ENCODE measurements around the gene CTNNAL1. TPM values are rescaled to one million over a fixed set of nuclear protein-coding genes. Genes with fewer than 3 reads are reported as not detected.

CTNNAL1 gene
- total RNA-seq, 1 donor from 2014 or later, result 13.7 TPM

GRCh38 chr9:108983885-108984284 is 29.4 kb downstream of the CTNNAL1 start:
- Mint-ChIP-seq H3K27me3 (ENCODE audit: unreplicated experiment) (no peaks in the 10 kb centered on the region), H3K4me3 (ENCODE audit: unreplicated experiment) (no peak overlapping the region), H3K36me3 (ENCODE audit: unreplicated experiment) (no peaks in the 10 kb centered on the region), H3K9me3 (ENCODE audit: unreplicated experiment) (no peaks in the 10 kb centered on the region), H3K27ac (ENCODE audit: unreplicated experiment) (no peak overlapping the region), H3K4me1 (ENCODE audit: low read depth, unreplicated experiment) (no peaks in the 10 kb centered on the region)
- no peak for TF ChIP-seq CTCF (IDR thresholded peaks at IDR 0.05; ENCODE audit: partially characterized antibody, unreplicated experiment)
- DNase-seq, result no peak

- Mint-ChIP-seq H3K4me1 (ENCODE audit: low read depth, unreplicated experiment) (no peaks in the 10 kb centered on the region), H3K27ac (ENCODE audit: unreplicated experiment) (no peak overlapping the region), H3K4me3 (ENCODE audit: unreplicated experiment) (no peak overlapping the region), H3K36me3 (ENCODE audit: unreplicated experiment) (no peaks in the 10 kb centered on the region), H3K9me3 (ENCODE audit: unreplicated experiment) (no peaks in the 10 kb centered on the region), H3K27me3 (ENCODE audit: unreplicated experiment) (no peaks in the 10 kb centered on the region)
- no peak for DNase-seq
- TF ChIP-seq CTCF (IDR thresholded peaks at IDR 0.05; ENCODE audit: partially characterized antibody, unreplicated experiment), result no peak
Observed at GRCh38 chr9:108980893-108981292, 32.4 kb downstream of the CTNNAL1 start.

GRCh38 chr9:108978205-108978604 is 35.1 kb downstream of the CTNNAL1 start:
- TF ChIP-seq CTCF (IDR thresholded peaks at IDR 0.05; ENCODE audit: partially characterized antibody, unreplicated experiment), result no peak
- Mint-ChIP-seq H3K4me1 (ENCODE audit: low read depth, unreplicated experiment) (peaks cover 2% of the 10 kb centered on the region), H3K27me3 (ENCODE audit: unreplicated experiment) (no peaks in the 10 kb centered on the region), H3K9me3 (ENCODE audit: unreplicated experiment) (no peaks in the 10 kb centered on the region), H3K4me3 (ENCODE audit: unreplicated experiment) (no peak overlapping the region), H3K36me3 (ENCODE audit: unreplicated experiment) (no peaks in the 10 kb centered on the region), H3K27ac (ENCODE audit: unreplicated experiment) (no peak overlapping the region)
- DNase-seq, result no peak

GRCh38 chr9:108973895-108974294 is 39.4 kb downstream of the CTNNAL1 start:
- TF ChIP-seq CTCF (IDR thresholded peaks at IDR 0.05; ENCODE audit: partially characterized antibody, unreplicated experiment), result no peak
- Mint-ChIP-seq H3K4me1 (ENCODE audit: low read depth, unreplicated experiment) (peaks cover 2% of the 10 kb centered on the region), H3K4me3 (ENCODE audit: unreplicated experiment) (no peak overlapping the region), H3K36me3 (ENCODE audit: unreplicated experiment) (peaks cover 15% of the 10 kb centered on the region), H3K27me3 (ENCODE audit: unreplicated experiment) (no peaks in the 10 kb centered on the region), H3K27ac (ENCODE audit: unreplicated experiment) (no peak overlapping the region), H3K9me3 (ENCODE audit: unreplicated experiment) (peaks cover 3% of the 10 kb centered on the region)
- DNase-seq, result no peak

GRCh38 chr9:108972626-108973209 is 40.6 kb downstream of the CTNNAL1 start:
- DNase-seq, result no peak
- H3K4me1 Mint-ChIP-seq (ENCODE audit: low read depth, unreplicated experiment), result peaks cover 2% of the 10 kb centered on the region
- peaks cover 3% of the 10 kb centered on the region for H3K9me3 Mint-ChIP-seq (ENCODE audit: unreplicated experiment)
- H3K27me3 Mint-ChIP-seq (ENCODE audit: unreplicated experiment), result no peaks in the 10 kb centered on the region
- H3K4me3 Mint-ChIP-seq (ENCODE audit: unreplicated experiment), result no peak overlapping the region
- no peak for TF ChIP-seq CTCF (IDR thresholded peaks at IDR 0.05; ENCODE audit: partially characterized antibody, unreplicated experiment)
- peaks cover 15% of the 10 kb centered on the region for H3K36me3 Mint-ChIP-seq (ENCODE audit: unreplicated experiment)
- no peak overlapping the region for H3K27ac Mint-ChIP-seq (ENCODE audit: unreplicated experiment)
